ENCODE data around the gene HTRA1.

HTRA1 gene

DNA sequence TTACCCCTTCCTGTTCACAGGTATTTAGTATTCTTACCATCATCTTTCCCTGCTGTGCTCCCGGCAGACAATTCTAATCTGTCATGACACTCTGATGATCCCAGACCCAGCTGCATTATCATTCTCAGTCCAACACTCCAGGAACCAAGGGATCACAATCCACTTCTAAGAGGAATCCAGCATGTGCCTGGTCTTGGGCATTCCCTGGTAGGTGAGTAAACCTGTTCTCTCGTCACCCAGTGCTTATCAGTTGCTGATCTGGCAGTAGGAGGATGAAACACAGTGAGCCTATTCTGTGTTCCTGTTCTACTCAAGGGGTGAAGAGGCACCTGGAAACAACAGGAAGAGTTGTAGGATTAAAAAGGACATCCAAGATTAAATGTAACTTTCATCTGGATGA lies 97.9 kb downstream of the HTRA1 start:
- DNase-seq = no peak

DNA sequence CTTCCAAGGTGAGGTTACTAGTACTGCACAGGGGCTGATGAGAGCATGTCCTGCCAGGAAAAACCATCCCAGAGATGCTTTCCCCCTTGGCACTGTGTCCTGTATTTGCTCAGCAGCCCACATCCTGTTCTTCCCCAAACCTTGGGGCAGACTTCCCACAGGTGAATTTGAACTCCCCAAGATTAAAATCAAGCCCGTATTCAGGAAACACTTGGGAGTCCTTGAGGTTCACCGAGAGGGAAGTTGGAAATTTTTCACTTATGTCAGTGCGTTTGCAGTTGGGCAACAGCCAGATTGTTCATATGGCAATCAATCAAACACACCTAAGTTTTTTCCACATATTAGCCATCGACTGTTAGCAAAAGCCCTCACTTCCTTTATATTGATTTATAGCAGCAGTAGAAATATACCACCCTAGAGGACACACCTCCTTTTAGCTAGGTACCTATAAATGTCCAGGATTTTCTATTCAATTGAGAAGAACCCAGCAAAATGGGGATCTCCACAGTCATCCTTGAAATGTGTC lies 99.0 kb downstream of the HTRA1 start, which contains the start of gene DMBT1:
TSS of gene DMBT1 (plus strand) at position 476 of the 526 bp plus-strand sequence. CDS start at position 493, 17 bp downstream.
- DNase-seq = no peak

- no peak for DNase-seq
Observed at GRCh38 chr10:122561212-122561611, 99.9 kb downstream of the HTRA1 start.

DNA sequence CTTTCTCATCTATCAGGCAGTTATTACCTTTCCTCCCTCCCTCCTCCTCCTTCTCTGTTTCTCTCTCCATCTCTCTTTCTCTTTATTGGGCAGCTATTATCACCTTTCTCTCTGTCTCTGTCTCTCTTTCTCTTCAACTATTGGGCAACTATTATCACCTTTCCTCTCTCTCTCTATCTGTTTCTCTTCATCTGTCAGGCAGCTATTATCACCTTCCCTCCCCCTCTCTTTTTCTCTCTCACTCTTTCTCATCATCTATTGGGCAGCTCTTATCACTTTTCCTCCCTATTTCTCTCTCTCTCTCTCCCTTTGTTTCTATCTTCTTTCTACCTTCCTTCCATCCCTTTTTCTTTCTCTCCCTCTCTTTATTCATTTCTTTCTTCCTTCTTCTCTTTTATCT lies 100.4 kb downstream of the HTRA1 start:
- DNase-seq = no peak
